ENCODE results near the gene CNTNAP2. TPM values are rescaled to one million over a fixed set of nuclear protein-coding genes. Genes with fewer than 3 reads are reported as not detected.
"Not testable (repeated sequence)": the region's sequence is repeated elsewhere in the genome, so short reads cannot be mapped to it uniquely, and the experiment has no call there.

Gene CNTNAP2
- total RNA-seq, 2 experiments from 2014 or later: 0.14 TPM; not detected in 1

GRCh38 chr7:147595042-147595441 is 1478.4 kb downstream of the CNTNAP2 start:
- no peak overlapping the region for H3K4me3 Mint-ChIP-seq
- H3K27me3 Mint-ChIP-seq (ENCODE audit: low read depth): no peaks in the 10 kb centered on the region
- no peaks in the 10 kb centered on the region for H3K36me3 Mint-ChIP-seq (ENCODE audit: low read depth)
- peaks cover 2% of the 10 kb centered on the region for H3K9me3 Mint-ChIP-seq
- CTCF ChIA-PET: no interaction called here
- intact Hi-C loops (cut with micrococcal nuclease): no loop called here
- no peak for DNase-seq
- H3K27ac Mint-ChIP-seq: no peak overlapping the region
- H3K4me1 Mint-ChIP-seq (ENCODE audit: low read depth): no peaks in the 10 kb centered on the region

GRCh38 chr7:147598687-147599086 is 1482.1 kb downstream of the CNTNAP2 start:
- H3K4me1 Mint-ChIP-seq (ENCODE audit: low read depth); DNase-seq; CTCF ChIA-PET; intact Hi-C loops (cut with micrococcal nuclease); H3K27ac Mint-ChIP-seq; H3K9me3 Mint-ChIP-seq; H3K4me3 Mint-ChIP-seq; H3K27me3 Mint-ChIP-seq (ENCODE audit: low read depth); H3K36me3 Mint-ChIP-seq (ENCODE audit: low read depth): not testable (repeated sequence)

- H3K27ac Mint-ChIP-seq: no peak overlapping the region
- CTCF ChIA-PET: no interaction called here
- intact Hi-C loops (cut with micrococcal nuclease): no loop called here
Measured at GRCh38 chr7:147605323-147605722, 1488.7 kb downstream of the CNTNAP2 start.

GRCh38 chr7:147607157-147607800 is 1490.7 kb downstream of the CNTNAP2 start:
- intact Hi-C loops (cut with micrococcal nuclease): no loop called here
- Mint-ChIP-seq H3K36me3 (ENCODE audit: low read depth) (no peaks in the 10 kb centered on the region), H3K4me3 (no peak overlapping the region), H3K27ac (no peak overlapping the region), H3K4me1 (ENCODE audit: low read depth) (no peaks in the 10 kb centered on the region), H3K9me3 (peaks cover 5% of the 10 kb centered on the region), H3K27me3 (ENCODE audit: low read depth) (no peaks in the 10 kb centered on the region)
- DNase-seq: no peak
- CTCF ChIA-PET: no interaction called here

More at GRCh38 chr7:147605323-147605722, 1488.7 kb downstream of the CNTNAP2 start:
- H3K4me3 Mint-ChIP-seq: no peak overlapping the region
- H3K27me3 Mint-ChIP-seq (ENCODE audit: low read depth): no peaks in the 10 kb centered on the region
- no peaks in the 10 kb centered on the region for H3K36me3 Mint-ChIP-seq (ENCODE audit: low read depth)
- DNase-seq: no peak
- peaks cover 5% of the 10 kb centered on the region for H3K9me3 Mint-ChIP-seq
- no peaks in the 10 kb centered on the region for H3K4me1 Mint-ChIP-seq (ENCODE audit: low read depth)

GRCh38 chr7:147611431-147611830 is 1494.8 kb downstream of the CNTNAP2 start:
- Mint-ChIP-seq H3K9me3 (peaks cover 6% of the 10 kb centered on the region), H3K4me3 (no peak overlapping the region), H3K4me1 (ENCODE audit: low read depth) (no peaks in the 10 kb centered on the region), H3K36me3 (ENCODE audit: low read depth) (no peaks in the 10 kb centered on the region), H3K27me3 (ENCODE audit: low read depth) (no peaks in the 10 kb centered on the region), H3K27ac (no peak overlapping the region)
- DNase-seq: no peak
- intact Hi-C loops (cut with micrococcal nuclease): no loop called here
- CTCF ChIA-PET: no interaction called here

GRCh38 chr7:147635288-147635687 is 1518.7 kb downstream of the CNTNAP2 start:
- Mint-ChIP-seq H3K4me3 (no peak overlapping the region), H3K36me3 (ENCODE audit: low read depth) (no peaks in the 10 kb centered on the region), H3K9me3 (peaks cover 9% of the 10 kb centered on the region), H3K27me3 (ENCODE audit: low read depth) (no peaks in the 10 kb centered on the region), H3K27ac (no peak overlapping the region), H3K4me1 (ENCODE audit: low read depth) (no peaks in the 10 kb centered on the region)
- intact Hi-C loops (cut with micrococcal nuclease): no loop called here
- DNase-seq: no peak
- CTCF ChIA-PET: no interaction called here

- H3K27me3 Mint-ChIP-seq (ENCODE audit: low read depth): no peaks in the 10 kb centered on the region
- H3K9me3 Mint-ChIP-seq: peaks cover 5% of the 10 kb centered on the region
- H3K27ac Mint-ChIP-seq: no peak overlapping the region
- H3K36me3 Mint-ChIP-seq (ENCODE audit: low read depth): no peaks in the 10 kb centered on the region
- H3K4me1 Mint-ChIP-seq (ENCODE audit: low read depth): no peaks in the 10 kb centered on the region
- no peak for DNase-seq
- H3K4me3 Mint-ChIP-seq: no peak overlapping the region
- intact Hi-C loops (cut with micrococcal nuclease): no loop called here
- CTCF ChIA-PET: no interaction called here
Measured at GRCh38 chr7:147636553-147636952, 1520.0 kb downstream of the CNTNAP2 start.

GRCh38 chr7:147638566-147638965 is 1522.0 kb downstream of the CNTNAP2 start:
- Mint-ChIP-seq H3K9me3 (peaks cover 4% of the 10 kb centered on the region), H3K36me3 (ENCODE audit: low read depth) (no peaks in the 10 kb centered on the region), H3K27ac (no peak overlapping the region), H3K27me3 (ENCODE audit: low read depth) (no peaks in the 10 kb centered on the region), H3K4me3 (no peak overlapping the region), H3K4me1 (ENCODE audit: low read depth) (no peaks in the 10 kb centered on the region)
- intact Hi-C loops (cut with micrococcal nuclease): no loop called here
- CTCF ChIA-PET: no interaction called here
- DNase-seq: no peak

GRCh38 chr7:147639037-147639436 is 1522.4 kb downstream of the CNTNAP2 start:
- no peak for DNase-seq
- Mint-ChIP-seq H3K9me3 (peaks cover 4% of the 10 kb centered on the region), H3K27me3 (ENCODE audit: low read depth) (no peaks in the 10 kb centered on the region), H3K36me3 (ENCODE audit: low read depth) (no peaks in the 10 kb centered on the region), H3K4me3 (no peak overlapping the region), H3K27ac (no peak overlapping the region), H3K4me1 (ENCODE audit: low read depth) (no peaks in the 10 kb centered on the region)
- CTCF ChIA-PET: no interaction called here
- intact Hi-C loops (cut with micrococcal nuclease): no loop called here

- Mint-ChIP-seq H3K4me3 (no peak overlapping the region), H3K9me3 (peaks cover 4% of the 10 kb centered on the region), H3K27ac (no peak overlapping the region), H3K36me3 (ENCODE audit: low read depth) (no peaks in the 10 kb centered on the region), H3K27me3 (ENCODE audit: low read depth) (no peaks in the 10 kb centered on the region), H3K4me1 (ENCODE audit: low read depth) (no peaks in the 10 kb centered on the region)
- CTCF ChIA-PET: no interaction called here
- no peak for DNase-seq
- intact Hi-C loops (cut with micrococcal nuclease): no loop called here
Measured at GRCh38 chr7:147639751-147640150, 1523.2 kb downstream of the CNTNAP2 start.

- H3K27me3 Mint-ChIP-seq (ENCODE audit: low read depth): no peaks in the 10 kb centered on the region
- peaks cover 2% of the 10 kb centered on the region for H3K9me3 Mint-ChIP-seq
- CTCF ChIA-PET: no interaction called here
- H3K4me3 Mint-ChIP-seq: no peak overlapping the region
- no peaks in the 10 kb centered on the region for H3K4me1 Mint-ChIP-seq (ENCODE audit: low read depth)
- intact Hi-C loops (cut with micrococcal nuclease): no loop called here
- H3K36me3 Mint-ChIP-seq (ENCODE audit: low read depth): no peaks in the 10 kb centered on the region
- no peak for DNase-seq
- H3K27ac Mint-ChIP-seq: no peak overlapping the region
Measured at GRCh38 chr7:147640821-147641220, 1524.2 kb downstream of the CNTNAP2 start.

GRCh38 chr7:147646568-147646967 is 1530.0 kb downstream of the CNTNAP2 start:
- no peak for DNase-seq
- intact Hi-C loops (cut with micrococcal nuclease): no loop called here
- CTCF ChIA-PET: no interaction called here
- Mint-ChIP-seq H3K4me3 (no peak overlapping the region), H3K27me3 (ENCODE audit: low read depth) (no peaks in the 10 kb centered on the region), H3K27ac (no peak overlapping the region), H3K4me1 (ENCODE audit: low read depth) (no peaks in the 10 kb centered on the region), H3K36me3 (ENCODE audit: low read depth) (no peaks in the 10 kb centered on the region), H3K9me3 (peaks cover 6% of the 10 kb centered on the region)

GRCh38 chr7:147650991-147651390 is 1534.4 kb downstream of the CNTNAP2 start:
- H3K27me3 Mint-ChIP-seq (ENCODE audit: low read depth): no peaks in the 10 kb centered on the region
- H3K27ac Mint-ChIP-seq: no peak overlapping the region
- no peaks in the 10 kb centered on the region for H3K4me1 Mint-ChIP-seq (ENCODE audit: low read depth)
- CTCF ChIA-PET: no interaction called here
- no peak for DNase-seq
- no peak overlapping the region for H3K4me3 Mint-ChIP-seq
- H3K9me3 Mint-ChIP-seq: peaks cover 9% of the 10 kb centered on the region
- no peaks in the 10 kb centered on the region for H3K36me3 Mint-ChIP-seq (ENCODE audit: low read depth)
- intact Hi-C loops (cut with micrococcal nuclease): no loop called here
